Effector memory CD4-positive, alpha-beta T cell (primary cell): ENCODE data around the gene HLF.

Experiments used
- DNase-seq, 3 donors: peaks; one replicate each; pipeline ENCODE4 v3.0.0-alpha.2; 2020
- H3K27ac ChIP-seq: 2 replicates; pipeline ENCODE4 v1.7.0; 2013; ENCODE audit warnings: mild to moderate bottlenecking, low read length, moderate library complexity; ENCODE audit not compliant: insufficient read depth, poor library complexity, severe bottlenecking
- H3K27me3 ChIP-seq: replicated peaks from 2 replicates; pipeline ENCODE4 v1.7.0; 2013; ENCODE audit warnings: mild to moderate bottlenecking, low read length; ENCODE audit not compliant: insufficient read depth, control insufficient read depth, poor library complexity, severe bottlenecking
- H3K36me3 ChIP-seq: 2 replicates; pipeline ENCODE4 v1.7.0; 2013; ENCODE audit warnings: mild to moderate bottlenecking, low read length, moderate library complexity; ENCODE audit not compliant: control insufficient read depth, insufficient read depth
- H3K4me1 ChIP-seq: 2 replicates; pipeline ENCODE4 v1.7.0; 2013; ENCODE audit warnings: low read length, mild to moderate bottlenecking; ENCODE audit not compliant: control insufficient read depth, insufficient read depth, poor library complexity, severe bottlenecking
- H3K4me3 ChIP-seq: 2 replicates; pipeline ENCODE4 v1.7.0; 2013; ENCODE audit warnings: low read length, low read depth, mild to moderate bottlenecking; ENCODE audit not compliant: insufficient read depth, poor library complexity, severe bottlenecking
- H3K9me3 ChIP-seq: 2 replicates; pipeline ENCODE4 v1.7.0; 2013; ENCODE audit warnings: mild to moderate bottlenecking, low read length, moderate library complexity; ENCODE audit not compliant: control insufficient read depth
- total RNA-seq, 3 donors: gene quantifications; one replicate each; lab custom pipeline; 2026; lab: John Stamatoyannopoulos, UW

The HLF gene
- total RNA-seq, result 19.0 to 21.8 (median 21.1) reads per million in 3 donors

- Histone ChIP-seq H3K27me3 (no peaks in the 10 kb centered on the region), H3K27ac (peak within 1 kb of the TSS; percentile 60), H3K9me3 (no peaks in the 10 kb centered on the region), H3K4me1 (peaks cover 21% of the 10 kb centered on the region), H3K4me3 (peak within 1 kb of the TSS; percentile 60), H3K36me3 (no peaks in the 10 kb centered on the region)
- DNase-seq, result peak; percentile 58 to 68 (median 60)
Measured at GRCh38 chr17:55264645-55265298, at the start of gene HLF. HLF (plus strand) TSS chr17:55264960; CDS start chr17:55265485, 525 bp downstream.

- no peak overlapping the region for H3K27ac ChIP-seq
- no peak overlapping the region for H3K4me3 ChIP-seq
- no peaks in the 10 kb centered on the region for H3K4me1 ChIP-seq
- DNase-seq, result no peak
- H3K27me3 ChIP-seq, result no peaks in the 10 kb centered on the region
- H3K9me3 ChIP-seq, result no peaks in the 10 kb centered on the region
- no peaks in the 10 kb centered on the region for H3K36me3 ChIP-seq
Measured at GRCh38 chr17:55215711-55216110, 49.0 kb upstream of the HLF start.

GRCh38 chr17:55216888-55217287 is 47.9 kb upstream of the HLF start:
- H3K4me1 ChIP-seq, result no peaks in the 10 kb centered on the region
- H3K4me3 ChIP-seq, result no peak overlapping the region
- H3K9me3 ChIP-seq, result no peaks in the 10 kb centered on the region
- H3K36me3 ChIP-seq, result no peaks in the 10 kb centered on the region
- no peak overlapping the region for H3K27ac ChIP-seq
- no peak for DNase-seq
- H3K27me3 ChIP-seq, result no peaks in the 10 kb centered on the region

GRCh38 chr17:55219459-55219858 is 45.3 kb upstream of the HLF start:
- Histone ChIP-seq H3K4me1 (no peaks in the 10 kb centered on the region), H3K36me3 (no peaks in the 10 kb centered on the region), H3K27ac (no peak overlapping the region), H3K9me3 (no peaks in the 10 kb centered on the region), H3K4me3 (no peak overlapping the region), H3K27me3 (no peaks in the 10 kb centered on the region)
- no peak for DNase-seq

- Histone ChIP-seq H3K27me3 (no peaks in the 10 kb centered on the region), H3K36me3 (no peaks in the 10 kb centered on the region), H3K4me3 (no peak overlapping the region), H3K9me3 (no peaks in the 10 kb centered on the region), H3K4me1 (no peaks in the 10 kb centered on the region), H3K27ac (no peak overlapping the region)
- DNase-seq, result no peak
Measured at GRCh38 chr17:55219934-55220333, 44.8 kb upstream of the HLF start.

- no peak overlapping the region for H3K4me3 ChIP-seq
- no peak overlapping the region for H3K27ac ChIP-seq
- no peaks in the 10 kb centered on the region for H3K27me3 ChIP-seq
- no peaks in the 10 kb centered on the region for H3K36me3 ChIP-seq
- DNase-seq, result no peak
- no peaks in the 10 kb centered on the region for H3K4me1 ChIP-seq
- H3K9me3 ChIP-seq, result no peaks in the 10 kb centered on the region
Measured at GRCh38 chr17:55223524-55223923, 41.2 kb upstream of the HLF start.

- Histone ChIP-seq H3K27ac (no peak overlapping the region), H3K4me1 (no peaks in the 10 kb centered on the region), H3K36me3 (no peaks in the 10 kb centered on the region), H3K27me3 (no peaks in the 10 kb centered on the region), H3K9me3 (no peaks in the 10 kb centered on the region), H3K4me3 (no peak overlapping the region)
- DNase-seq, result no peak
Measured at GRCh38 chr17:55224746-55225145, 40.0 kb upstream of the HLF start.

- Histone ChIP-seq H3K27me3 (no peaks in the 10 kb centered on the region), H3K4me3 (no peak overlapping the region), H3K9me3 (no peaks in the 10 kb centered on the region), H3K36me3 (no peaks in the 10 kb centered on the region), H3K4me1 (no peaks in the 10 kb centered on the region), H3K27ac (no peak overlapping the region)
- no peak for DNase-seq
Measured at GRCh38 chr17:55225237-55225636, 39.5 kb upstream of the HLF start.

- H3K27ac ChIP-seq, result no peak overlapping the region
- H3K4me1 ChIP-seq, result no peaks in the 10 kb centered on the region
- no peak for DNase-seq
- no peak overlapping the region for H3K4me3 ChIP-seq
- no peaks in the 10 kb centered on the region for H3K9me3 ChIP-seq
- H3K36me3 ChIP-seq, result no peaks in the 10 kb centered on the region
- no peaks in the 10 kb centered on the region for H3K27me3 ChIP-seq
Measured at GRCh38 chr17:55228683-55229192, 36.0 kb upstream of the HLF start.

- no peak overlapping the region for H3K27ac ChIP-seq
- DNase-seq, result no peak
- no peak overlapping the region for H3K4me3 ChIP-seq
- no peaks in the 10 kb centered on the region for H3K36me3 ChIP-seq
- no peaks in the 10 kb centered on the region for H3K27me3 ChIP-seq
- no peaks in the 10 kb centered on the region for H3K9me3 ChIP-seq
- H3K4me1 ChIP-seq, result no peaks in the 10 kb centered on the region
Measured at GRCh38 chr17:55229276-55229675, 35.5 kb upstream of the HLF start.
